Suprapubic skin (tissue), 4 donors: Measurements from ENCODE around the gene LSM6. TPM values are rescaled to one million over a fixed set of nuclear protein-coding genes. Genes with fewer than 3 reads are reported as not detected.

Experiments
- DNase-seq, 2 donors: peaks; one replicate each; pipeline ENCODE4 v3.0.0-alpha.2; 2019; ENCODE audit warnings: low spot score in 2 of 2
- H3K27ac ChIP-seq: fragments of 200-600 bp; sonication (generic); one replicate; pipeline ENCODE4 v1.5.1; 2019
- H3K27me3 ChIP-seq: fragments of 200-600 bp; sonication (generic); one replicate; pipeline ENCODE4 v1.5.1; 2019
- H3K36me3 ChIP-seq: fragments of 200-600 bp; sonication (generic); one replicate; pipeline ENCODE4 v1.5.1; 2019
- H3K4me1 ChIP-seq: fragments of 200-600 bp; sonication (generic); one replicate; pipeline ENCODE4 v1.5.1; 2019
- H3K4me3 ChIP-seq: fragments of 200-600 bp; sonication (generic); one replicate; pipeline ENCODE4 v1.5.1; 2019; ENCODE audit warnings: mild to moderate bottlenecking
- H3K9me3 ChIP-seq: fragments of 200-600 bp; sonication (generic); one replicate; pipeline ENCODE4 v1.5.1; 2019
- EP300 ChIP-seq: sonication (generic); formaldehyde crosslinking; IDR thresholded peaks from one replicate; pipeline ENCODE4 v1.6.1; 2017; ENCODE audit warnings: antibody characterized with exemption
- POLR2A ChIP-seq, 2 donors: fragments of 450-650 bp; IDR thresholded peaks; one replicate each; pipeline ENCODE4 v1.6.1; 2017; ENCODE audit warnings: antibody characterized with exemption in 2 of 2, mild to moderate bottlenecking in 2 of 2, moderate library complexity in 2 of 2
- POLR2AphosphoS5 ChIP-seq, 3 donors: sonication (generic); formaldehyde crosslinking; IDR thresholded peaks; one replicate each; pipeline ENCODE4 v1.6.1; 2017; ENCODE audit warnings: antibody characterized with exemption in 3 of 3
- WGBS: methylation state at CpG from one replicate; pipeline ENCODE4 v1.1.5; 2018; 5-methylcytosine and 5-hydroxymethylcytosine counted together
- total RNA-seq, 4 donors: library from RNA; depleted of rRNA; stranded (reverse); fragments of >200 nt; gene quantifications; one replicate each; pipeline ENCODE4 v1.1.0, GENCODE V29; 2016
- TF ChIP-seq, protein P1 (sequence below), 2 donors: fragments of 200-600 bp in 1 of 2; fragments of 450-650 bp in 1 of 2; sonication (generic) in 1 of 2; IDR thresholded peaks; one replicate each; pipeline ENCODE4 v1.5.1; 2016 to 2019; ENCODE audit warnings: antibody characterized with exemption in 2 of 2, mild to moderate bottlenecking in 1 of 2, moderate library complexity in 1 of 2

Gene LSM6
- total RNA-seq, 4 donors from 2014 or later: 14.7 to 30.2 (median 25.2) TPM

DNA sequence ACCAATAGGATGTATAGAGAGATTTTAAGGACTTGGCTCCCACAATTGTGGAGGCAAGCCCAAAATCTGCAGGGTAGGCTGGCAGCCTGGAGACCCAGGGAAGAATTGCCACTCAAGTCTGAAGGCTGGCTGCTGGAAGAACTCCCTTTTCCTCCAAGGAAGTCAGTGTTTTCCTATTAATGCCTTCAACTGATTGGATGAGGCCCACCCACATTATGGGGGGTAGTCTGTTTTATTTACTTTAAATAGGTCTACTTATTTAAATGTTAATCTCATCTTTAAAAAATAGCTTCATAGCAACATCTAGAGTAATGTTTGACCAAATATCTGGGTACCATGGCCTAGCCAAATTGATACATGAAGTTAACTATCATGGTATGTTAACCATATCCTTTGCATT, 18.7 kb downstream of the LSM6 start:
- H3K27ac ChIP-seq: no peak overlapping the region
- no peak for TF ChIP-seq EP300
- TF ChIP-seq POLR2A (IDR thresholded peaks at IDR 0.05): no peak
- TF ChIP-seq POLR2AphosphoS5 (IDR thresholded peaks at IDR 0.05): no peak
- TF ChIP-seq, protein P1, sequence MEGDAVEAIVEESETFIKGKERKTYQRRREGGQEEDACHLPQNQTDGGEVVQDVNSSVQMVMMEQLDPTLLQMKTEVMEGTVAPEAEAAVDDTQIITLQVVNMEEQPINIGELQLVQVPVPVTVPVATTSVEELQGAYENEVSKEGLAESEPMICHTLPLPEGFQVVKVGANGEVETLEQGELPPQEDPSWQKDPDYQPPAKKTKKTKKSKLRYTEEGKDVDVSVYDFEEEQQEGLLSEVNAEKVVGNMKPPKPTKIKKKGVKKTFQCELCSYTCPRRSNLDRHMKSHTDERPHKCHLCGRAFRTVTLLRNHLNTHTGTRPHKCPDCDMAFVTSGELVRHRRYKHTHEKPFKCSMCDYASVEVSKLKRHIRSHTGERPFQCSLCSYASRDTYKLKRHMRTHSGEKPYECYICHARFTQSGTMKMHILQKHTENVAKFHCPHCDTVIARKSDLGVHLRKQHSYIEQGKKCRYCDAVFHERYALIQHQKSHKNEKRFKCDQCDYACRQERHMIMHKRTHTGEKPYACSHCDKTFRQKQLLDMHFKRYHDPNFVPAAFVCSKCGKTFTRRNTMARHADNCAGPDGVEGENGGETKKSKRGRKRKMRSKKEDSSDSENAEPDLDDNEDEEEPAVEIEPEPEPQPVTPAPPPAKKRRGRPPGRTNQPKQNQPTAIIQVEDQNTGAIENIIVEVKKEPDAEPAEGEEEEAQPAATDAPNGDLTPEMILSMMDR (IDR thresholded peaks at IDR 0.05): no peak
- peaks cover 11% of the 10 kb centered on the region for H3K4me1 ChIP-seq

DNA sequence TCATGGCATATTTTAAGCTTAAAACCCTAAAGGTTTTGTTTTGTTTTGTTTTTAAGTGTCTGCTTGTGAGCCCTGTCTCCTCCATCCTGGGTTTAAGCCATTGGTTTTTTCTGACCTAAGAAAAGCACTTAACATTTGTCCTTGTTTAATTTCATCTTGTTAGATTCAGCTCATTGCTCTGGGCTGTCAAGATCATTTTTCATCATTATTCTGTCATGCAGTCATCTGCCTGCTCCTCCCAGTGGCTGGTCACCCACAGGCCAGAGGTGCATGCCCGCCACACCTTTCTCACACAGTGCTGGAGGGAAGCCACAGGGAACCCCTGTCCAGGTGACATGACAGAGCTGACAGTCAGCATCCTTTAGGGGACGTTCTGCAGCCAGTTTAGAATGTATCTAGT, 27.1 kb downstream of the LSM6 start:
- no peaks in the 10 kb centered on the region for H3K36me3 ChIP-seq
- H3K27ac ChIP-seq: no peak overlapping the region
- H3K9me3 ChIP-seq: no peaks in the 10 kb centered on the region
- WGBS: 86% methylated on average over 2 of the region's 2 CpGs
- DNase-seq: no peak
- H3K27me3 ChIP-seq: no peaks in the 10 kb centered on the region
- no peak overlapping the region for H3K4me3 ChIP-seq
- H3K4me1 ChIP-seq: no peaks in the 10 kb centered on the region
- no peak for TF ChIP-seq POLR2A (IDR thresholded peaks at IDR 0.05)
- no peak for TF ChIP-seq POLR2AphosphoS5 (IDR thresholded peaks at IDR 0.05)
- TF ChIP-seq, protein P1 (IDR thresholded peaks at IDR 0.05): no peak
- TF ChIP-seq EP300: no peak

More for the DNA sequence above, 18.7 kb downstream of the LSM6 start:
- Histone ChIP-seq H3K9me3 (no peaks in the 10 kb centered on the region), H3K27me3 (no peaks in the 10 kb centered on the region), H3K36me3 (peaks cover 14% of the 10 kb centered on the region), H3K4me3 (no peak overlapping the region)
- DNase-seq: no peak

DNA sequence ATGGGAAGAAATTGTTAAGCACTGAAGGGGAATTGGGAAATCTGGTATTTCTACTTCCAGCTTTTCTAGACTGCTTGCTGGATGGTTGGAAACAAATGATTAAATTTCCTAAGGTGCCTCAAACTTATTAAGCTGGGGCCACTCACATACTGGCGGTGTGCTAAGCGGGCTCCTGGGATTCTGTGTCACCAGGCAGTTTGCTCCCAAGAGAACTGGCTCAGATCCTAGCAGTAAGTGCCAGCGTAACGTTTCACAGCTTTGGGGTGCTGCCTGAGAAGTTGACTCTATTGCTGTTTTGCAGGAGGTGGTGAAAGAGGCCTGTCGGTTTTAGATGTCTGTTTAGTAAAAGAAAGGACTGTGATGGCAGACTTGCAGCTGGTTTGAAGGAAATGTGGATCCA, 31.9 kb downstream of the LSM6 start:
- no peak overlapping the region for H3K4me3 ChIP-seq
- no peaks in the 10 kb centered on the region for H3K9me3 ChIP-seq
- no peaks in the 10 kb centered on the region for H3K36me3 ChIP-seq
- DNase-seq: no peak
- no peak overlapping the region for H3K27ac ChIP-seq
- no peaks in the 10 kb centered on the region for H3K27me3 ChIP-seq
- WGBS: 82% methylated on average over 5 of the region's 5 CpGs
- H3K4me1 ChIP-seq: no peaks in the 10 kb centered on the region
- TF ChIP-seq POLR2A (IDR thresholded peaks at IDR 0.05) (no peak), POLR2AphosphoS5 (IDR thresholded peaks at IDR 0.05) (no peak), EP300 (no peak)
- TF ChIP-seq, protein P1 (IDR thresholded peaks at IDR 0.05): no peak

DNA sequence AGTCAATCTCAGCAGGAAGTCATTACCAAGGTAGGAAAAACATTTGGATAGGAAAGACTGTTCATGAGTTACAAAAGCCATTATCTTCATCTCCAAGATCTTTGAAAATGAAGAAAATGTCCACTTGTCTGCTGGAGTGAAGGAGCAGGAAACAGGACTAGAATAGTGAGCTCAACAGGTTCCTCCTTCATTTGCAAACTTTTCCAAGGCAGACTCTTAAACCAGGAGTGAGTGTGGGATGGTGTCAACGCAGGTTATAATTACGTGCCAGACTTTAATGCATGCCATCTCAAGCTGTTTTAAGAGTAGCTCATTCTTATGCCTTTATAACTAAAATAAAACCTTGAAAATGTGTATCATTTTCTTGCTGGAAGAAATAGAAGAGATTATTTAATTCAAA, 35.4 kb downstream of the LSM6 start:
- Histone ChIP-seq H3K9me3 (no peaks in the 10 kb centered on the region), H3K27me3 (no peaks in the 10 kb centered on the region), H3K4me3 (no peak overlapping the region), H3K4me1 (no peaks in the 10 kb centered on the region), H3K36me3 (no peaks in the 10 kb centered on the region), H3K27ac (no peak overlapping the region)
- TF ChIP-seq EP300 (no peak), POLR2AphosphoS5 (IDR thresholded peaks at IDR 0.05) (no peak), POLR2A (IDR thresholded peaks at IDR 0.05) (no peak)
- TF ChIP-seq, protein P1 (IDR thresholded peaks at IDR 0.05): no peak
- no peak for DNase-seq
- 45% methylated on average over 2 of the region's 2 CpGs for WGBS

DNA sequence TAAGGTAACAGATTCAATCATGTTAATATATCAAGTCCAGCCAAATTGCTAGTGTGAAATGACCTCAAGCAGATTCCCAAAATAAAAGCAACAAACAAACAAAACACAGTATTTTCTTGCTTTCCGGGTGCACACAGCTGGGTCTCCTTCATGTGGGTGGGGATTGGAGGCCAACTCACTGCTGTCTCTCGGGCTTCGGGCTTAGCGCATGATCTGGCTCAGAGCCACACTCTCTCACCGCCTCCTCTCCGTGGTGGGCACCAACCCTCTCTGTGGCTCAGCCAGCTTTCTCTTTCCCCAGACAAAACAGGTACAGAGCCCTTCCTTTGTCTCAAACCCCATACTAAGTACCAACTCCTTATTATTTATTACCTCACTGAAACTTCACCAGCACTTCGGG, 35.9 kb downstream of the LSM6 start:
- no peak overlapping the region for H3K4me3 ChIP-seq
- no peaks in the 10 kb centered on the region for H3K9me3 ChIP-seq
- TF ChIP-seq POLR2AphosphoS5 (IDR thresholded peaks at IDR 0.05) (no peak), EP300 (no peak), POLR2A (IDR thresholded peaks at IDR 0.05) (no peak)
- TF ChIP-seq, protein P1 (IDR thresholded peaks at IDR 0.05): no peak
- no peaks in the 10 kb centered on the region for H3K36me3 ChIP-seq
- no peaks in the 10 kb centered on the region for H3K4me1 ChIP-seq
- DNase-seq: no peak
- H3K27me3 ChIP-seq: no peaks in the 10 kb centered on the region
- 46% methylated on average over 7 of the region's 7 CpGs for WGBS
- no peak overlapping the region for H3K27ac ChIP-seq
